K562 (cell line): ENCODE measurements around the gene LDB1. TPM values are rescaled to one million over a fixed set of nuclear protein-coding genes. Genes with fewer than 3 reads are reported as not detected.

Source experiments
- CHD2 ChIP-seq: IDR thresholded peaks from 2 replicates; pipeline ENCODE4 v1.6.1; 2011; ENCODE audit warnings: low read depth, low read length
- DACH1 ChIP-seq: fragments of 450-650 bp; IDR thresholded peaks from 2 replicates; pipeline ENCODE4 v1.6.1; 2018; ENCODE audit not compliant: partially characterized antibody
- HDAC8 ChIP-seq: fragments of 450-650 bp; IDR thresholded peaks from 2 replicates; pipeline ENCODE4 v1.6.1; 2016; ENCODE audit warnings: mild to moderate bottlenecking, missing genetic modification characterization, moderate library complexity, missing compliant biosample characterization
- HNRNPL ChIP-seq: fragments of 200-400 bp; formaldehyde crosslinking; IDR thresholded peaks from 2 replicates; pipeline ENCODE4 v1.6.1; 2017; ENCODE audit warnings: low read depth, mild to moderate bottlenecking, low read length
- ILK ChIP-seq: fragments of 450-650 bp; IDR thresholded peaks from 2 replicates; pipeline ENCODE4 v1.6.1; 2016; ENCODE audit warnings: missing genetic modification characterization, low read depth, mild to moderate bottlenecking, missing compliant biosample characterization, moderate library complexity, borderline replicate concordance
- KLF16 ChIP-seq: IDR thresholded peaks from 2 replicates; pipeline ENCODE4 v1.6.1; 2016; ENCODE audit warnings: antibody characterized with exemption
- MED1 ChIP-seq: sonication (generic); formaldehyde crosslinking; IDR thresholded peaks from 2 replicates; pipeline ENCODE4 v1.8.1; 2023; ENCODE audit warnings: missing genetic modification reagents, borderline replicate concordance
- NCOR1 ChIP-seq: fragments of 450-650 bp; IDR thresholded peaks from 2 replicates; pipeline ENCODE4 v1.6.1; 2016; ENCODE audit warnings: mild to moderate bottlenecking, moderate library complexity
- NELFE ChIP-seq: IDR thresholded peaks from 2 replicates; pipeline ENCODE4 v1.6.1; 2011; ENCODE audit warnings: mild to moderate bottlenecking; ENCODE audit not compliant: insufficient read depth, insufficient read length
- SRF ChIP-seq, 2 experiments: fragments of 250-450, 450-650 bp in 1 of 2; sonication (Bioruptor Pico) in 1 of 2; sonication (generic) in 1 of 2; formaldehyde crosslinking; IDR thresholded peaks; 2 replicates each; pipeline versions ENCODE4 v1.5.0 to v1.5.1; 2020 to 2022; ENCODE audit warnings: mild to moderate bottlenecking in 1 of 2, missing genetic modification reagents in 1 of 2
- SUPT5H ChIP-seq: fragments of 450-650 bp; IDR thresholded peaks from 2 replicates; pipeline ENCODE4 v1.6.1; 2016
- ZBTB9 ChIP-seq: fragments of 450-650 bp; formaldehyde crosslinking; IDR thresholded peaks from 2 replicates; pipeline ENCODE4 v1.4.0; 2020; ENCODE audit warnings: mild to moderate bottlenecking, moderate library complexity
- ZNF274 ChIP-seq: IDR thresholded peaks from 2 replicates; pipeline ENCODE4 v1.6.1; 2011; ENCODE audit warnings: low read depth, mild to moderate bottlenecking, low read length, moderate library complexity, borderline replicate concordance
- ZNF318 ChIP-seq, 2 experiments: fragments of 450-650 bp; IDR thresholded peaks; 2 replicates each; pipeline ENCODE4 v1.6.1; 2016; ENCODE audit warnings: mild to moderate bottlenecking in 2 of 2, borderline replicate concordance in 1 of 2, low read depth in 1 of 2, moderate library complexity in 1 of 2
- ZNF445 ChIP-seq: fragments of 250-450 bp; sonication (Bioruptor Pico); IDR thresholded peaks from 2 replicates; pipeline ENCODE4 v1.4.0; 2020; ENCODE audit warnings: low read depth, mild to moderate bottlenecking, moderate library complexity
- ZNF830 ChIP-seq: fragments of 250-450 bp; sonication (Bioruptor Pico); IDR thresholded peaks from 2 replicates; pipeline ENCODE4 v1.5.0; 2021; ENCODE audit warnings: mild to moderate bottlenecking
- polyA plus RNA-seq, 8 experiments: library from polyadenylated mRNA; depleted of rRNA in 4 of 8; stranded (reverse) in 5 of 8; unstranded in 3 of 8; fragments of >200 nt; fragmentation: Nextera tagmentation in 2 of 8; fragmentation: Illumina TruSeq in 1 of 8; extraction: Ambion mirVana in 2 of 8; extraction: Trizol in 1 of 8; gene quantifications; 2 replicates each; pipeline versions ENCODE4 v1.2.1 to v1.2.3, GENCODE V29; 2011 to 2014; ENCODE audit warnings: inconsistent platforms in 1 of 8, missing spikeins in 1 of 8
- total RNA-seq, 7 experiments: library from RNA; depleted of rRNA in 6 of 7; stranded (reverse); fragments of >200 nt in 6 of 7; fragmentation: Illumina TruSeq in 2 of 7; extraction: Trizol in 2 of 7; gene quantifications; 2 replicates each; pipeline versions ENCODE4 v1.2.1 to v1.2.3, GENCODE V29; 2011 to 2021; ENCODE audit warnings: low replicate concordance in 1 of 7
- TF ChIP-seq, protein P1 (sequence below): sonication (generic); formaldehyde crosslinking; IDR thresholded peaks from 2 replicates; pipeline ENCODE4 v1.9.0; 2022; ENCODE audit warnings: mild to moderate bottlenecking, missing genetic modification reagents
- TF ChIP-seq, protein P2 (sequence below): fragments of 250-450 bp; sonication (Bioruptor Pico); IDR thresholded peaks from 2 replicates; pipeline ENCODE4 v1.8.0; 2021; ENCODE audit warnings: borderline replicate concordance, mild to moderate bottlenecking, moderate library complexity; ENCODE audit not compliant: poor library complexity, severe bottlenecking

Gene LDB1
- total and polyA plus RNA-seq, 9 of the 15 experiments (the other 6 are each of a cell fraction or from before 2014, with no cell fraction given), result 1.9 to 137 (median 105) TPM

GRCh38 chr10:102120991-102121738 is 997 bp upstream of the LDB1 start (continued):
- TF ChIP-seq, protein P1, sequence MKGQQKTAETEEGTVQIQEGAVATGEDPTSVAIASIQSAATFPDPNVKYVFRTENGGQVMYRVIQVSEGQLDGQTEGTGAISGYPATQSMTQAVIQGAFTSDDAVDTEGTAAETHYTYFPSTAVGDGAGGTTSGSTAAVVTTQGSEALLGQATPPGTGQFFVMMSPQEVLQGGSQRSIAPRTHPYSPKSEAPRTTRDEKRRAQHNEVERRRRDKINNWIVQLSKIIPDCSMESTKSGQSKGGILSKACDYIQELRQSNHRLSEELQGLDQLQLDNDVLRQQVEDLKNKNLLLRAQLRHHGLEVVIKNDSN (CRISPR knock-in tag), result no peak
- TF ChIP-seq NCOR1, result no peak
- no peak for TF ChIP-seq KLF16
- TF ChIP-seq ZNF274, result no peak
- no peak for TF ChIP-seq ILK (tag)
- TF ChIP-seq ZNF830, result no peak
- TF ChIP-seq ZBTB9 (CRISPR knock-in tag), result 0 out of 2 replicates have a peak, but pooled peaks have one; percentile 7
- no peak for TF ChIP-seq CHD2
- no peak for TF ChIP-seq SRF (CRISPR knock-in tag; IDR thresholded peaks at IDR 0.05)
- TF ChIP-seq SUPT5H, result no peak
- TF ChIP-seq, protein P2, sequence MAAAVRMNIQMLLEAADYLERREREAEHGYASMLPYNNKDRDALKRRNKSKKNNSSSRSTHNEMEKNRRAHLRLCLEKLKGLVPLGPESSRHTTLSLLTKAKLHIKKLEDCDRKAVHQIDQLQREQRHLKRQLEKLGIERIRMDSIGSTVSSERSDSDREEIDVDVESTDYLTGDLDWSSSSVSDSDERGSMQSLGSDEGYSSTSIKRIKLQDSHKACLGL (CRISPR knock-in tag), result no peak
- TF ChIP-seq HNRNPL, result no peak
- TF ChIP-seq ZNF318 (IDR thresholded peaks at IDR 0.05; ENCODE audit: borderline replicate concordance in 1 of 2, low read depth in 1 of 2), result no peak
- no peak for TF ChIP-seq NELFE
- TF ChIP-seq ZNF445 (CRISPR knock-in tag), result no peak
- no peak for TF ChIP-seq MED1 (CRISPR knock-in tag)
- TF ChIP-seq DACH1, result no peak
- TF ChIP-seq HDAC8 (tag), result no peak
